Ovary (tissue), 9 donors: ENCODE measurements around the gene CLDN9. TPM values are rescaled to one million over a fixed set of nuclear protein-coding genes. Genes with fewer than 3 reads are reported as not detected.

Source experiments
- DNase-seq, 5 donors: peaks; one replicate each; pipeline ENCODE4 v3.0.0-alpha.2; 2019 to 2020
- H3K27ac ChIP-seq, 2 donors: fragments of 200-600 bp; one replicate each; pipeline versions ENCODE4 v1.5.1 to v1.8.0; 2019 to 2022
- H3K27me3 ChIP-seq: fragments of 200-600 bp; one replicate; pipeline ENCODE4 v1.8.0; 2022
- H3K36me3 ChIP-seq: fragments of 200-600 bp; sonication (generic); one replicate; pipeline ENCODE4 v1.5.1; 2019
- H3K4me1 ChIP-seq: one replicate; pipeline ENCODE4 v1.8.1; 2013; ENCODE audit warnings: mild to moderate bottlenecking, moderate library complexity; ENCODE audit not compliant: insufficient read depth
- H3K4me3 ChIP-seq: fragments of 200-600 bp; sonication (generic); one replicate; pipeline ENCODE4 v1.5.1; 2017
- H3K9me3 ChIP-seq, 2 donors: fragments of 200-600 bp in 1 of 2; sonication (generic) in 1 of 2; one replicate each; pipeline versions ENCODE4 v1.5.1 to v1.8.1; 2013 to 2019; ENCODE audit warnings: mild to moderate bottlenecking in 1 of 2, moderate library complexity in 1 of 2
- CTCF ChIP-seq, 3 donors: fragments of 450-650 bp in 2 of 3; fragments of 200-600 bp in 1 of 3; IDR thresholded peaks; one replicate each; pipeline versions ENCODE4 v1.5.1 to v1.8.0; 2016 to 2022; ENCODE audit warnings: antibody characterized with exemption in 3 of 3, mild to moderate bottlenecking in 1 of 3
- EP300 ChIP-seq: sonication (generic); formaldehyde crosslinking; IDR thresholded peaks from one replicate; pipeline ENCODE4 v1.6.1; 2017; ENCODE audit warnings: antibody characterized with exemption
- POLR2A ChIP-seq: fragments of 450-650 bp; IDR thresholded peaks from one replicate; pipeline ENCODE4 v1.6.1; 2017; ENCODE audit warnings: antibody characterized with exemption, mild to moderate bottlenecking, moderate library complexity
- WGBS, 3 donors: extraction: QIAGEN DNeasy Blood & Tissue Kit in 1 of 3; methylation state at CpG; one replicate each; pipeline versions ENCODE4 v1.1.5 to v1.1.7; 2013 to 2017; 5-methylcytosine and 5-hydroxymethylcytosine counted together
- intact Hi-C, 4 donors: fragments of 100-400 bp; cut with DNase I; formaldehyde crosslinking; loops; one replicate each; pipeline versions ENCODE4 v1.11.0 to v1.15.1; 2022 to 2023
- polyA plus RNA-seq, 2 donors: library from polyadenylated mRNA; stranded (reverse); fragments of 200-250 nt in 1 of 2; fragments of 350-450 nt in 1 of 2; fragmentation: Illumina TruSeq in 1 of 2; extraction: RNeasy Lipid Tissue Mini Kit (QIAGEN cat#74804) in 1 of 2; gene quantifications; one replicate each; pipeline ENCODE4 v1.2.3, GENCODE V29; 2013 to 2014
- total RNA-seq, 7 donors: library from RNA; depleted of rRNA in 2 of 7; stranded (reverse); fragments of >200 nt in 2 of 7; fragmentation: NEBNext Ultra II Directional in 3 of 7; extraction: Animal tissue kit (Norgen Biotek cat#: 25700) in 3 of 7; gene quantifications; one replicate each; pipeline versions ENCODE4 v1.1.0 to v1.2.4, GENCODE V29; 2016 to 2023
- donor health status: DM: no; HTN: no; CAD: no; lungs with moderate emphysema.
- donor health status: DM: no; HTN: no; CAD: no.
- donor health status: Bipolar disorder and iron deficiency.
- donor health status: DM: yes; HTN: yes; CAD: no.
- donor health status: DM: no; HTN: no; CAD: no.
- donor health status: DM: yes; HTN: yes; CAD: no.

Gene CLDN9
- total and polyA plus RNA-seq, 9 donors, result 0.11 to 0.24 (median 0.19) TPM; not detected in 5

DNA sequence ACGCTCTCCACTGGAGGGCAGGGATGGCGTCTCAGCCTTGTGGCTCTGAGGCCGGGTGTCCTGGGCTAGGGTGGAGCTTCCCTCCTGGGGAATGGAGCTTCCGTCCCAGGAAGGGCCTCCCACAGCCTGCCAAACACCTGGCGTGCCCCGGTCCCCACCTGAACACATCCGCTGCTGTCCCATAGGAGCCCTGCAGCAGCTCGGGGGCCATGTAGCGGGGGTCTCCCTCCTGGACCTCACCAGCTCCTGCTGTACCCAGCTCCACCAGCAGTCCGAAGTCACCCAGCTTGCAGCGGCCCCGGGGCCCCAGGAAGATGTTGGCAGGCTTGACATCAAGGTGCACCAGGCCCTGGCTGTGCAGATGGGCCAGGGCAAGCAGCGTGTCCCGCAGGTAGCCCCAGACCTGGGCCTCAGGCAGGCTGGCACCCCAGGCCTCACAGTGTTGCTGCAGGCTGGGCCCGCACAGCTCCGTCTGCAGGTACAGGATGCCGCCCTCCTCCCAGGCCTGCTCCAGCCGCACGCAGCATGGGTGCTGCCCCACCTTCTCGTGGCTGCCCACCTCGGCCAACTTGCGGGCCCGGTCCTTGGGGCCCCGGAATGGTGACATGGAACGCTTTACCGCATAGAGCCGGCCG, 37.4 kb upstream of the CLDN9 start:
- TF ChIP-seq EP300, result no peak
- no peak for TF ChIP-seq CTCF (IDR thresholded peaks at IDR 0.05)
- TF ChIP-seq POLR2A, result no peak
- WGBS, 3 donors, result 92 to 94% (median 93%) methylated on average over 24 to 28 of the region's 28 CpGs
- Histone ChIP-seq H3K4me3 (no peak overlapping the region), H3K27ac (no peak overlapping the region), H3K9me3 (no peaks in the 10 kb centered on the region), H3K4me1 (no peaks in the 10 kb centered on the region), H3K36me3 (no peaks in the 10 kb centered on the region), H3K27me3 (peaks cover 1% of the 10 kb centered on the region)
- intact Hi-C loops, result no loop called here
- DNase-seq, result no peak

GRCh38 chr16:2976201-2976600, 36.5 kb upstream of the CLDN9 start:
- WGBS, 3 donors, result 85 to 92% (median 89%) methylated on average over 7 of the region's 7 CpGs
- TF ChIP-seq CTCF (IDR thresholded peaks at IDR 0.05) (no peak), POLR2A (no peak), EP300 (no peak)

DNA sequence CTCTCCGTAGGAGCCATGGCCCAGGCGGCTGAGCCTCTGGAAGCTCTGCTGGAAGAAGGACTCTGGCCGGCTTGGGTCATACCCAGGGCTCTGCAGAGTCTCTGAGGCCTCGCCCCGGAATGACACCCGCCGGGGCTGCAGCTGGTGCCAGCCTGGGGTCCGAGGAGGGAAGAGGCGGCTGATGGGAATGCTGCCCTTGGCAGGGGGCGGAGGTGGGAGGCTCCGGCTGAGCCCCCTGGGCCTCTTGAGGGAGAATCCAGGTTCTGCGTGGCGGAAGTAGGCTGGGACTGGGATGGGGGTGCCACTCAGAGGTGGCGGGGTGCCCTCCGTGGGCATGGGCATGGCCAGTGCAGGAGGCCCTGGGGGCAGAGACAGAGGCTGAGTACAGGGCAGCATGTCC, 36.0 kb upstream of the CLDN9 start:
- Histone ChIP-seq H3K4me3 (no peak overlapping the region), H3K27me3 (no peaks in the 10 kb centered on the region), H3K9me3 (no peaks in the 10 kb centered on the region), H3K27ac (no peak overlapping the region), H3K36me3 (no peaks in the 10 kb centered on the region), H3K4me1 (peaks cover 6% of the 10 kb centered on the region)
- intact Hi-C loops, result no loop called here
- WGBS, 3 donors, result 91 to 93% (median 92%) methylated on average over 13 to 15 of the region's 15 CpGs
- TF ChIP-seq EP300 (no peak), POLR2A (no peak), CTCF (IDR thresholded peaks at IDR 0.05) (no peak)
- no peak for DNase-seq

More at GRCh38 chr16:2976201-2976600, 36.5 kb upstream of the CLDN9 start:
- DNase-seq, result no peak
- intact Hi-C loops, result no loop called here
- Histone ChIP-seq H3K4me1 (peaks cover 4% of the 10 kb centered on the region), H3K27ac (no peak overlapping the region), H3K4me3 (no peak overlapping the region), H3K36me3 (no peaks in the 10 kb centered on the region), H3K9me3 (no peaks in the 10 kb centered on the region), H3K27me3 (no peaks in the 10 kb centered on the region)

- Histone ChIP-seq H3K27me3 (no peaks in the 10 kb centered on the region), H3K4me1 (peaks cover 6% of the 10 kb centered on the region)
- intact Hi-C loops, result no loop called here
These were observed 35.3 kb upstream of the CLDN9 start for GRCh38 chr16:2977440-2977839.

More at GRCh38 chr16:2977440-2977839, 35.3 kb upstream of the CLDN9 start:
- H3K27ac ChIP-seq, result no peak overlapping the region
- WGBS, 3 donors, result 82 to 84% (median 83%) methylated on average over 6 of the region's 6 CpGs
- H3K4me3 ChIP-seq, result no peak overlapping the region
- no peaks in the 10 kb centered on the region for H3K36me3 ChIP-seq
- TF ChIP-seq EP300 (no peak), CTCF (IDR thresholded peaks at IDR 0.05) (no peak), POLR2A (no peak)
- no peak for DNase-seq
- H3K9me3 ChIP-seq, result no peaks in the 10 kb centered on the region
